GM19025 (cell line): ENCODE data around the gene RAB31.

Experiments
- ATAC-seq: cut with Tn5 transposase; IDR thresholded peaks from one replicate; pipeline ENCODE4 v1.9.1; 2021; ENCODE audit warnings: mild to moderate bottlenecking, low read depth, moderate library complexity; ENCODE audit not compliant: unreplicated experiment

The RAB31 gene

GRCh38 chr18:9690418-9691188, 17.5 kb upstream of the RAB31 start:
- no peak for ATAC-seq

- no peak for ATAC-seq
Observed at GRCh38 chr18:9691235-9691634, 16.9 kb upstream of the RAB31 start.

- ATAC-seq: no peak
Observed at GRCh38 chr18:9694174-9694573, 13.9 kb upstream of the RAB31 start.

GRCh38 chr18:9694952-9695495, 13.1 kb upstream of the RAB31 start:
- no peak for ATAC-seq

GRCh38 chr18:9695605-9696004, 12.5 kb upstream of the RAB31 start:
- no peak for ATAC-seq

DNA sequence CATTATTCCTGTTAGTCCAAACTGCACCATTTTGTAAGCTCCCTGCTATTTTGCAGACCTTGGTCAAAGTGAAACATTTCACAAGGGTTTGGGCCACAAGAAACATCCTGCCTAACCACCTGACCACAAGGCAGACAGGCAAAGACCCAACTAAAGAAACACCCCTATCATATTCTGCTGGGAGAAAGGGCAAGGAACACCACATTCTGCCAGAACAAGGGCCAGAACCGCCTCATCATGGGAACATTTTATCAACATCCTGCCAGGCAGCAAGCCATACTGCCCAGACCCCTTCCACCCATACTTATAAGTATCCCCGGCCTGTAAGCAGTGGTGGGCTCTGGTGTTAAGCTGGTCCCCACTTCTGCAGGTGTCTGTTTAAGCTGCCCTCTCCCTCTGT, 12.0 kb upstream of the RAB31 start:
- ATAC-seq: no peak

DNA sequence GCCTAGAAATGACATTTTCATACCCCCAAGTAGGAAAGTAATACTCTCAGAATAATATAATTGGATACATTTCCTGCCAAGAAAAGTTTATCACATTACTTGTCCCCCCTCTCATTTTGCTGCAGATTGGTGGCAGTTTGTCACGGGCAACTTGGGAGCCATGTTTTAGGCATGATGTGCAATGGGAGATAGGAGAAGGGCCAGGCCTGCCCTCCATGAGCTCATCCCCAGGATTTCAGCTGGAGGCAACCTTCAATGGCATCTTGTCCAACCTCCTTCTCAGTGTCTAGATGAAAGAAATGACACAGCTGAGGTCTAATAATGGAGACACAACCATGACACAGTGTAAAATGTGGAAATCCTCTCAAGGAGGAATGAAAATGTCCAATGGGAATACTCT, 11.4 kb upstream of the RAB31 start:
- ATAC-seq: no peak

DNA sequence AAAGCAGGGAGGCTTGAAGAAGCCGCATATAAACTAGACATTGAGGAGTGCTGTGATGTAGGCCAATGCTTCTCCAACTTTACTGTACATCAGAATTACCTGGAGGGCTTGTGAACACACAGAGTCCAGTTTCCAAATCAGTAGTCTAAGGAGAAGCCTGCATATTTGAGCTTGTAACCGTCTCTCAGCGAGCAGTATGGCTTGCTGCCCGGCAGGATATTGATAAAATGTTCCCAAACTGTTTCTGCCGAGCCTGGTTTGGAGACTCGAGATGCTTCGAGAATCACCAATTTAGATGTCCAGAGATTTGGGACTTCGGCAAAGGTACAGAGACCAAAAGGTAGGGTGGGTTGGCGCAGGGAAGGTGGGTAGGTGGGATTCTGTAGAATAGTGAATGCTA, 11.0 kb upstream of the RAB31 start:
- ATAC-seq: no peak

DNA sequence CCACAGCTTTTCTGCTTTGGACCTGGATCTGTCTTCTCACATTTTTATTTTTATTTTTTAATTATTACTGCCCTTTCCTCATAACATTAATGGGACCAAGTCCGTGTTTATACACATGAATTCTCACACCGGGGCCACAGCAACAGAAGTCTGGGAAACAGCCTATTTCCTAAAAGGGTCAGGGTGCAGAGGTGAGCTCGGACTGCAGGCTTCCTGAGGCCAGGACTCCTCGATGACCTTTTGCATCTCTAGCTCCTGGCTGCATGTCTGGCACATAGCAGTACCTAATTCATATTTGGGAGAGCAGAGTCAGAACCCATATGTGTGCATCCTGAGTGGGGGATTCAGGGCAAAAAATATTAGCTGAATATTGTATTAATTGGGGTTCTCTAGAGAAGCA, 9.6 kb upstream of the RAB31 start:
- ATAC-seq: no peak

- no peak for ATAC-seq
Observed at GRCh38 chr18:9700261-9700796, 7.8 kb upstream of the RAB31 start.

DNA sequence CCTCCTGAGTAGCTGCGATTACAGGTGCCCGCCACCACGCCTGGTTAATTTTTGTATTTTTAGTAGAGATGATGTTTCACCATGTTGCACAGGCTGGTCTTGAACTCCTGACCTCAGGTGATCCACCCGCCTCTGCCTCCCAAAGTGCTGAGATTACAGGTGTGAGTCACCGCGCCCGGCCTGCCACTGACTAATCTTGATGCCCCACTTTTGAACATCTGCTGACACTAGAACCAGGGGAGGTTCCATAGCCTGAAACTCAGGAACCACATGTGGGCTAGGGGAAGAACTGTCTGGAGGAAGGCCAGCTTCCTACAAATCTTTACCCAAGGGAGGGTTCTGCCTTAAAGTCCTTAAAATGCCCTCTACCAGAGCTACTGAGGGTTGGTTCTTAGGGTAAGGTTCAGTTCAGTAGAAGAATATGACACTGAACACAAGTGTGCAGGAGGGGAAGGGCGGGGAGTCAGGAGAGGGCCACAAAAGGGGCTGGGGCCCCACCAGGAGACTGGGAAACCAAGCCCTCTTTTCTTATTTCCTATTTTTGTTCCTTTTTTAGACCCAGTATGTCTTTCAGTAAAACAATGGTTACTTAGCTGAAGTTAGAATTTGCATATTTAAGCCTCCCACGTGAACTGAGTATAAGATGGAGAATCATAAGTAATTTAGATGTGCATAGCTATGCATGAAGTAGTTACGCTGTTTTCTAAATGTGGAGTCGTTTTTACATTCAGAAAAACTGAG, 6.3 kb upstream of the RAB31 start:
- no peak for ATAC-seq

- ATAC-seq: no peak
Observed at GRCh38 chr18:9704233-9705118, 3.6 kb upstream of the RAB31 start.

- ATAC-seq: no peak
Observed at GRCh38 chr18:9705183-9705829, 2.8 kb upstream of the RAB31 start.

- ATAC-seq: no peak
Observed at GRCh38 chr18:9706081-9706935, 1.8 kb upstream of the RAB31 start.

DNA sequence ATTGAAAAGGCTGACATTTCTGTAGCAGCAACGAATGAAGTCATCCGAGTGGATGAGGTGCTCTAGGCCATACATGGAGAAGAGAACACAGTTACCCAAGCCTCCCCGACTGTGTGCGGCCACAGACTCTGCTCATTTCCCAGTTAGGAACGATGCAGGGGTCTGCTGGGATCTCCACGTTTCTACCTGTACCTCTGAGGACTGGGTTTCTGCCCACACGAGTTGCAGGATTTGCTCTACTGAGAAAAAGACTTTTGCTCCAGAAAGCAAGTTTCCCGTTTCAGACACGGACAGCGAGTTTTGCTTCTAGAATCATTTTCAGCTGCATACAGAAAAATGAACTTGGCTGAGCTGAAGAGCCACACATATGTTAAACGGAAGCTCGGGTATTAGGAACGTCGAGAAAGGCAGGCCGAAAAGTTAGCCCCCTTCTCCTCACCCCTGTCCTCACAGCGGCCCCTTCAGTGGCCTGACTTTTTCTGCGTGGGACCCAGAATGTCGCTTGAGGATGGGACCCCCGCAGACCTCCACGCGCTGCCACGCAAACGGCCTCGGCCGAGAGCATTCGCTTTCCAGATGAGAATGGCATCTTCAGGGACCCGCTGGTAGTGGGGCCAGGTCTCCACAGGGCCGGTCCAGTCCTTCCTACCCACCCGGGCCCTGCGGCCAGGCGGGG, 582 bp upstream of the RAB31 start:
- ATAC-seq: no peak

GRCh38 chr18:9708434-9709303, 568 bp downstream of the RAB31 start:
- no peak for ATAC-seq

DNA sequence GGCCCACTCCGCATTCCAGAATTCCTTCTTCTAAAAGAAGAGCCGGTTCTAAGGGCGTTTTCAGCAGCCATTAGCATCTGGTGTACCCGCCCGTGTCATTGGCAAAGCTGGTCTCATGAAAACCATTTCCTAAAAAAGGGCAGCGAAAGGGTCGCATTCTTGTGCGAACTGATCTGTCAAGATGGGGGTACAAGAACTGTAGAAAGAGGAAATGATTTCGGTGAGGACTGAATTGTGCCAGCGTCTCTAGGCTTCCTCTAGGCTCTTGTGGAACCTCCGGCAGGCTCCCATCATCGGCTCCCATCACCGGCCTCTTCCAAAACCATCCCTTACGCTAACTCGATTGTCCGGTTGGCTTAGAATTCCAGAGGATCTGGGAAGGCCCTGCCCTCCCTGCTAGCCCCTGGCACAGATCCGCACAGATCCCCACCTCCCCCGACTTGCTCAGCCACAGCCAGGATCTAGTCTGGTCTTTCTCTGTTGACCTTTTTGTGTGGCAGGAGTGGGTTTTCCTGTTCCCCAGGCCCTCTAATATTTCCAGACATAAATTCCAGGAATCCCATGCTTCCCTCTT, 1.3 kb downstream of the RAB31 start:
- no peak for ATAC-seq
